IPS-20b (cell line): ENCODE data around the gene PTGIR.
A peak's percentile ranks its signal among the peaks of the same experiment; 100 is the strongest.
"Not testable (repeated sequence)": the region's sequence is repeated elsewhere in the genome, so short reads cannot be mapped to it uniquely, and the experiment has no call there.

ENCODE experiments used
- H3K27ac ChIP-seq: one replicate; pipeline ENCODE4 v1.5.1; 2013; ENCODE audit warnings: low read length
- H3K27me3 ChIP-seq: 2 replicates; pipeline ENCODE4 v1.6.1; 2013; ENCODE audit warnings: mild to moderate bottlenecking, low read length, inconsistent platforms; ENCODE audit not compliant: insufficient read depth
- H3K36me3 ChIP-seq: 2 replicates; pipeline ENCODE4 v1.6.1; 2013; ENCODE audit warnings: low read depth, mild to moderate bottlenecking, inconsistent platforms, low read length, moderate library complexity; ENCODE audit not compliant: insufficient read depth
- H3K4me1 ChIP-seq: 2 replicates; pipeline ENCODE4 v1.6.1; 2013; ENCODE audit warnings: mild to moderate bottlenecking, control low read depth, inconsistent platforms, low read length, moderate library complexity; ENCODE audit not compliant: insufficient read depth
- H3K4me3 ChIP-seq: 2 replicates; pipeline ENCODE4 v1.5.1; 2013; ENCODE audit warnings: mild to moderate bottlenecking, low read length, inconsistent platforms
- H3K9ac ChIP-seq: 2 replicates; pipeline ENCODE4 v1.6.1; 2013; ENCODE audit warnings: low read depth, mild to moderate bottlenecking, inconsistent platforms, low read length, moderate library complexity
- H3K9me3 ChIP-seq: 2 replicates; pipeline ENCODE4 v1.6.1; 2013; ENCODE audit warnings: mild to moderate bottlenecking, low read depth, low read length, inconsistent platforms; ENCODE audit not compliant: insufficient read depth

Gene PTGIR

GRCh38 chr19:46634656-46635218, 9.8 kb upstream of the PTGIR start:
- Histone ChIP-seq H3K9me3 (no peaks in the 10 kb centered on the region), H3K9ac (no peak overlapping the region), H3K27ac (no peak overlapping the region), H3K27me3 (peaks cover 77% of the 10 kb centered on the region), H3K36me3 (no peaks in the 10 kb centered on the region), H3K4me3 (peak overlapping the region; percentile 73; the same call in 1 of the 2 replicates), H3K4me1 (peaks cover 10% of the 10 kb centered on the region)

GRCh38 chr19:46634045-46634655, 9.3 kb upstream of the PTGIR start:
- Histone ChIP-seq H3K9me3 (no peaks in the 10 kb centered on the region), H3K9ac (no peak overlapping the region), H3K27me3 (peaks cover 72% of the 10 kb centered on the region)

GRCh38 chr19:46633130-46633529, 8.2 kb upstream of the PTGIR start:
- Histone ChIP-seq H3K36me3 (no peaks in the 10 kb centered on the region), H3K27me3 (peaks cover 68% of the 10 kb centered on the region), H3K4me3 (no peak overlapping the region), H3K9me3 (no peaks in the 10 kb centered on the region), H3K9ac (no peak overlapping the region), H3K4me1 (peaks cover 10% of the 10 kb centered on the region), H3K27ac (no peak overlapping the region)

More at GRCh38 chr19:46634045-46634655, 9.3 kb upstream of the PTGIR start:
- Histone ChIP-seq H3K36me3 (no peaks in the 10 kb centered on the region), H3K27ac (no peak overlapping the region), H3K4me3 (peak overlapping the region; percentile 73; the same call in 1 of the 2 replicates), H3K4me1 (peaks cover 10% of the 10 kb centered on the region)

DNA sequence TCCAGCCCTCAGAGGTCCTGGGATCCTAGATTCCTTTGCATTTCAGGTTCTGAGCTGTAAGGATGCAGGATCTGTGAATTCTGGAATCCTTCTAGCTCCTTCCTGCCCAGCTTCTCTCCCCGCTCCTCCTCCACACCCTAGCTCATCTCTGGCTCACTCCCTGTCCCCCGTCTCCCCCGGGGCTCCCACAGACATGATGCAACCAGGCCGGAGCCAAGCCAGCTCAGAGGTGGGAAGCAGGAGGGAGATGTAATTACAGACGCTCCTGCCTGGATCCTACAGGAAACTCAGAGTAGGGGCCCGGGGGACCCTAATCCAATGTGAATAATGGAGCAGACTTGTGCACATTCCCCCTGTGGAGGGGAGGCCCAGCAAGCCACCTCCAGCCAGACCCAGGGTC, 6.6 kb upstream of the PTGIR start:
- peaks cover 51% of the 10 kb centered on the region for H3K27me3 ChIP-seq
- H3K27ac ChIP-seq = no peak overlapping the region
- no peaks in the 10 kb centered on the region for H3K9me3 ChIP-seq
- H3K4me1 ChIP-seq = peaks cover 10% of the 10 kb centered on the region
- 0 out of 2 replicates have a peak overlapping the region, but pooled peaks have one; percentile 16 for H3K4me3 ChIP-seq
- no peak overlapping the region for H3K9ac ChIP-seq
- no peaks in the 10 kb centered on the region for H3K36me3 ChIP-seq

- no peak overlapping the region for H3K27ac ChIP-seq
- H3K4me1 ChIP-seq = peaks cover 10% of the 10 kb centered on the region
- no peak overlapping the region for H3K9ac ChIP-seq
- no peaks in the 10 kb centered on the region for H3K36me3 ChIP-seq
- H3K9me3 ChIP-seq = no peaks in the 10 kb centered on the region
- H3K4me3 ChIP-seq = no peak overlapping the region
- peaks cover 43% of the 10 kb centered on the region for H3K27me3 ChIP-seq
Measured at GRCh38 chr19:46630586-46631205, 5.8 kb upstream of the PTGIR start.

- Histone ChIP-seq H3K4me3 (no peak overlapping the region), H3K9me3 (no peaks in the 10 kb centered on the region), H3K9ac (no peak overlapping the region), H3K36me3 (no peaks in the 10 kb centered on the region), H3K27ac (no peak overlapping the region), H3K4me1 (peaks cover 10% of the 10 kb centered on the region), H3K27me3 (peaks cover 34% of the 10 kb centered on the region)
Measured at GRCh38 chr19:46629546-46630025, 4.7 kb upstream of the PTGIR start.

DNA sequence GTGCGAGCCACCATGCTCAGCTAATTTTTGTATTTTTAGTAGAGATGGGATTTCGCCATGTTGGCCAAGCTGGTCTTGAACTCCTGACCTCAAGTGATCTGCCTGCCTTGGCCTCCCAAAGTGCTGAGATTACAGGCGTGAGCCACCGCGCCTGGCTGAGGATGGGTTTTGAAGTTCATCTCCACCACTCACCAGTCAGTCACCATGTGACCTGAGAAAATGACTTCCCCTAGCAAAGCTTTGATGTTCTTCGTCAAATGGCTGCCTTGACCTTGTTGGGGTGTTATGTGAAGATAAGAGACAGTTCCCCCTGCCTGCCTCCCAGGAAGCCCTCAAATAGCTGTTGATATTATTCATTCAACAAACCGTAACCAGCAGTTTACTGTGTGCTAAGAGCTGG, 4.1 kb upstream of the PTGIR start:
- not testable (repeated sequence) for H3K4me3 ChIP-seq, H3K36me3 ChIP-seq, H3K27ac ChIP-seq, H3K9me3 ChIP-seq, H3K9ac ChIP-seq
- H3K27me3 ChIP-seq = peaks cover 31% of the 10 kb centered on the region
- H3K4me1 ChIP-seq = peaks cover 10% of the 10 kb centered on the region

GRCh38 chr19:46626446-46626845, 1.6 kb upstream of the PTGIR start:
- no peak overlapping the region for H3K4me3 ChIP-seq
- H3K9ac ChIP-seq = no peak overlapping the region
- peaks cover 11% of the 10 kb centered on the region for H3K4me1 ChIP-seq
- no peaks in the 10 kb centered on the region for H3K9me3 ChIP-seq
- H3K27ac ChIP-seq = no peak overlapping the region
- H3K36me3 ChIP-seq = no peaks in the 10 kb centered on the region
- H3K27me3 ChIP-seq = peaks cover 5% of the 10 kb centered on the region; the same call in 1 of the 2 replicates

DNA sequence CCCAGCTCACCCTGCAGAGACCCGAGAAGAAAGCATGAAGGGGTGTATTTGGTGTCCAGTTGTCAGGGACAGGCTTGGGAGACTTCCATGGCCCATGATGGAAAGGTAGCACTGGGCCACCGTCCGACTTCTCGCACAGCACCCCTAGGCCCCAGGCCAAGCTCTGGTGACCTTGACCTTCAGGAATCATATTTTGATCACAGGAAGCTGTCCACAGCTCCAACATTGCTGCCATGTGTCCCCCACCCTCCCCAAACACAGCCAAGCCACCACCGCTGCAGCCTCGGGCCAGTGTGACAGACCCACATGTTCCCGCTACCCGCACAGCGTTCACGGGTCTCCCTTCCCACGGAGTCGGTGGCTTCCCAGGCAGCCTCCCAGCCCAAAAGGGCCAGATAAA, 842 bp upstream of the PTGIR start:
- Histone ChIP-seq H3K9ac (no peak overlapping the region), H3K4me3 (no peak overlapping the region), H3K9me3 (no peaks in the 10 kb centered on the region), H3K36me3 (no peaks in the 10 kb centered on the region), H3K27ac (no peak overlapping the region), H3K4me1 (peaks cover 7% of the 10 kb centered on the region), H3K27me3 (peaks cover 7% of the 10 kb centered on the region; the same call in 1 of the 2 replicates)

- Histone ChIP-seq H3K27me3 (peaks cover 7% of the 10 kb centered on the region; the same call in 1 of the 2 replicates), H3K27ac (no peak overlapping the region), H3K9me3 (no peaks in the 10 kb centered on the region), H3K4me3 (no peak overlapping the region), H3K36me3 (no peaks in the 10 kb centered on the region), H3K4me1 (peaks cover 4% of the 10 kb centered on the region; the same call in 1 of the 2 replicates), H3K9ac (no peak overlapping the region)
Measured at GRCh38 chr19:46623915-46624502, 880 bp downstream of the PTGIR start.

- Histone ChIP-seq H3K36me3 (no peaks in the 10 kb centered on the region), H3K4me1 (peaks cover 4% of the 10 kb centered on the region; the same call in 1 of the 2 replicates), H3K9ac (no peak overlapping the region), H3K9me3 (no peaks in the 10 kb centered on the region), H3K27me3 (peaks cover 7% of the 10 kb centered on the region; the same call in 1 of the 2 replicates), H3K27ac (no peak overlapping the region), H3K4me3 (no peak overlapping the region)
Measured at GRCh38 chr19:46622118-46622446, 2.8 kb downstream of the PTGIR start.
